Smooth muscle cell (in vitro differentiated cells): ENCODE data around the gene CYLD. TPM values are rescaled to one million over a fixed set of nuclear protein-coding genes. Genes with fewer than 3 reads are reported as not detected.

Experiments
- DNase-seq: peaks from one replicate; lab custom pipeline; 2025; ENCODE audit not compliant: unreplicated experiment; lab: John Stamatoyannopoulos, UW
- H2AFZ ChIP-seq: fragments of 200-600 bp; sonication (generic); 2 replicates; pipeline ENCODE4 v1.6.0; 2016; ENCODE audit warnings: antibody characterized with exemption, low read depth, mild to moderate bottlenecking
- H3F3A ChIP-seq: fragments of 200-600 bp; sonication (generic); 2 replicates; pipeline ENCODE4 v1.6.0; 2017; ENCODE audit warnings: antibody characterized with exemption, low read depth
- H3K27ac ChIP-seq: fragments of 200-600 bp; sonication (generic); 2 replicates; pipeline ENCODE4 v1.5.1; 2016; ENCODE audit warnings: low read depth, mild to moderate bottlenecking
- H3K27me3 ChIP-seq: fragments of 200-600 bp; sonication (generic); 2 replicates; pipeline ENCODE4 v1.6.1; 2016; ENCODE audit warnings: low read depth, mild to moderate bottlenecking
- H3K36me3 ChIP-seq: fragments of 200-600 bp; sonication (generic); 2 replicates; pipeline ENCODE4 v1.5.1; 2016; ENCODE audit warnings: low read depth
- H3K4me1 ChIP-seq: fragments of 200-600 bp; sonication (generic); 2 replicates; pipeline ENCODE4 v1.5.1; 2016; ENCODE audit warnings: low read depth
- H3K4me2 ChIP-seq: fragments of 200-600 bp; sonication (generic); 2 replicates; pipeline ENCODE4 v1.6.0; 2016; ENCODE audit warnings: mild to moderate bottlenecking
- H3K4me3 ChIP-seq: fragments of 200-600 bp; sonication (generic); 2 replicates; pipeline ENCODE4 v1.5.1; 2016; ENCODE audit warnings: mild to moderate bottlenecking
- H3K79me2 ChIP-seq: fragments of 200-600 bp; sonication (generic); 2 replicates; pipeline ENCODE4 v1.6.0; 2016; ENCODE audit warnings: low read depth, mild to moderate bottlenecking
- H3K9ac ChIP-seq: fragments of 200-600 bp; sonication (generic); 2 replicates; pipeline ENCODE4 v1.6.0; 2016; ENCODE audit warnings: low read depth
- H3K9me3 ChIP-seq: fragments of 200-600 bp; sonication (generic); replicated peaks from 2 replicates; pipeline ENCODE4 v1.5.1; 2016; ENCODE audit warnings: low read depth
- H4K20me1 ChIP-seq: fragments of 200-600 bp; sonication (generic); 2 replicates; pipeline ENCODE4 v1.6.0; 2016; ENCODE audit warnings: low read depth
- WGBS: methylation state at CpG from one replicate; pipeline ENCODE4 v1.1.7; 2016; ENCODE audit warnings: low lambda C conversion rate; 5-methylcytosine and 5-hydroxymethylcytosine counted together
- polyA plus RNA-seq: library from polyadenylated mRNA; unstranded; fragments of >200 nt; fragmentation: Nextera tagmentation; extraction: Ambion mirVana; gene quantifications from 2 replicates; pipeline ENCODE4 v1.2.1, GENCODE V29; 2016
- total RNA-seq: library from RNA; depleted of rRNA; stranded (reverse); fragments of >200 nt; gene quantifications from 2 replicates; pipeline ENCODE4 v1.2.3, GENCODE V29; 2014
- TF ChIP-seq, protein P1 (sequence below): fragments of 200-600 bp; sonication (generic); IDR thresholded peaks from 2 replicates; pipeline ENCODE4 v1.5.1; 2017; ENCODE audit warnings: borderline replicate concordance, mild to moderate bottlenecking, antibody characterized with exemption; ENCODE audit not compliant: insufficient read depth, poor library complexity, severe bottlenecking

CYLD gene
- total and polyA plus RNA-seq, 2 experiments from 2014 or later = 11.3 to 13.8 TPM

DNA sequence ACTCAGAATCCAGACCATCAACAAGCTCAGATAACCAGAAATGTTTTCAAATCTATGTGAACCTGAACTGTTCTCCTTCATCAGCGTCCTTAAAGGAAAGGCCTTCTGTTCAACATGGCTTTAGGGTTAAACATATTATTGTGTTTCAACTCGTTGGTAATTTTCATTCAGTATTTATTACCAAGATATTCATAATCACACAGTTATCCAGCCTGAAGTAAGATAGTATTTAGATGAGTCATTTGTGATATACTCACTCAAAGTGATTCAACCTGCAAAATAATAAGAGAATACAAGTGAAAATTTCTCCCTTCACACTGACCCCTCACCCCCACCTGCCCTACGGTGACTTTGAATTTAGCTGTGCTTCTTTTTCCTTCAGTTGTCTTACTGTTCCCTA is 3.0 kb downstream of the CYLD start:
- H3K79me2 ChIP-seq = no peaks in the 10 kb centered on the region

GRCh38 chr16:50745940-50746339 is 4.1 kb downstream of the CYLD start:
- no peaks in the 10 kb centered on the region for H3K9me3 ChIP-seq
- peaks cover 3% of the 10 kb centered on the region for H4K20me1 ChIP-seq
- H3K27ac ChIP-seq = no peak overlapping the region
- TF ChIP-seq, protein P1, sequence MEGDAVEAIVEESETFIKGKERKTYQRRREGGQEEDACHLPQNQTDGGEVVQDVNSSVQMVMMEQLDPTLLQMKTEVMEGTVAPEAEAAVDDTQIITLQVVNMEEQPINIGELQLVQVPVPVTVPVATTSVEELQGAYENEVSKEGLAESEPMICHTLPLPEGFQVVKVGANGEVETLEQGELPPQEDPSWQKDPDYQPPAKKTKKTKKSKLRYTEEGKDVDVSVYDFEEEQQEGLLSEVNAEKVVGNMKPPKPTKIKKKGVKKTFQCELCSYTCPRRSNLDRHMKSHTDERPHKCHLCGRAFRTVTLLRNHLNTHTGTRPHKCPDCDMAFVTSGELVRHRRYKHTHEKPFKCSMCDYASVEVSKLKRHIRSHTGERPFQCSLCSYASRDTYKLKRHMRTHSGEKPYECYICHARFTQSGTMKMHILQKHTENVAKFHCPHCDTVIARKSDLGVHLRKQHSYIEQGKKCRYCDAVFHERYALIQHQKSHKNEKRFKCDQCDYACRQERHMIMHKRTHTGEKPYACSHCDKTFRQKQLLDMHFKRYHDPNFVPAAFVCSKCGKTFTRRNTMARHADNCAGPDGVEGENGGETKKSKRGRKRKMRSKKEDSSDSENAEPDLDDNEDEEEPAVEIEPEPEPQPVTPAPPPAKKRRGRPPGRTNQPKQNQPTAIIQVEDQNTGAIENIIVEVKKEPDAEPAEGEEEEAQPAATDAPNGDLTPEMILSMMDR = no peak
- no peak overlapping the region for H3K4me2 ChIP-seq
- H3K79me2 ChIP-seq = no peaks in the 10 kb centered on the region
- H3K4me3 ChIP-seq = no peak overlapping the region
- H3K36me3 ChIP-seq = no peaks in the 10 kb centered on the region
- H3F3A ChIP-seq = no peaks in the 10 kb centered on the region
- no peak overlapping the region for H2AFZ ChIP-seq
- no peak for DNase-seq
- H3K27me3 ChIP-seq = no peaks in the 10 kb centered on the region
- no peak overlapping the region for H3K9ac ChIP-seq
- H3K4me1 ChIP-seq = peaks cover 3% of the 10 kb centered on the region
- 88% methylated on average over 4 of the region's 4 CpGs for WGBS

More for the DNA sequence above, 3.0 kb downstream of the CYLD start:
- 86% methylated on average over 3 of the region's 3 CpGs for WGBS
- H3K4me1 ChIP-seq = peaks cover 3% of the 10 kb centered on the region
- no peak overlapping the region for H3K4me3 ChIP-seq
- H3K27me3 ChIP-seq = no peaks in the 10 kb centered on the region
- no peak overlapping the region for H2AFZ ChIP-seq
- no peak overlapping the region for H3K4me2 ChIP-seq
- H3K27ac ChIP-seq = no peak overlapping the region
- no peaks in the 10 kb centered on the region for H3K9me3 ChIP-seq
- no peaks in the 10 kb centered on the region for H3F3A ChIP-seq
- no peaks in the 10 kb centered on the region for H3K36me3 ChIP-seq
- no peak overlapping the region for H3K9ac ChIP-seq
- no peak for DNase-seq
- H4K20me1 ChIP-seq = peaks cover 3% of the 10 kb centered on the region
- TF ChIP-seq, protein P1 = no peak

DNA sequence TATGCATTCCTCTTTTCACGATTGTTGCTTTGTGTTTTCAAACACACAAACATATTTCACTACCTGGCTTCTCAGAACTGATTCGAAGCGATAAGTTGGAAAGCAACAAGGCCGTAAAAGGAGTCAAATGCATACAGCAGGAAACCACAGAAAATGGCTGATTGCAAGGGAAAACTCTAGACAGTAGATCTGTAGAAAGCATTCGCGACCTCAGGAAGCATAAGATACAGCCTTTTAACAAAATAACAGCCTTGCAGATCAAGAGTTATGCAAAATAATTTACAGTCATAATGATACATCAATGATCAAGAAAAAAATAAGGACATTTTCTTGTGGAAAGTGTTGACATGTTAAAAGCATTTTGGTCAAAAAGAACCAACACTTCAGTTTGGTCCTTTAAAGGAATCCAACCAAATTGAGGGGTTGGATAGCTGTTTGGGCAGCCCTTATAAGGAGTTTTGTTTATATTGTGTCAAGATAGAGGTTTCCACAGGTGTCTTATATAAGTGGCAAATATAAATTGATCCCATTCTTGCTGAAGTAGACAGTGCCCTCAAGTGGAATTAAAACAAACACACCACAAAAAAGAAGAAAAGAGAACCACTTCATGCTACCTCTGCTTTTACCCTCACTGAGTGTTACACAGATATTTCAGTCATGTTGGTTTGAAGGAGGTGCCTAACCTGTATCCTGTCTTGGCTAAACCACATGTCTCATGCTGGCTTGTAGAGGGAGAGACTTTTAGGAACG is 5.5 kb downstream of the CYLD start:
- Histone ChIP-seq H3K36me3 (peaks cover under 1% of the 10 kb centered on the region), H3K4me1 (peaks cover 3% of the 10 kb centered on the region), H3K27me3 (no peaks in the 10 kb centered on the region), H3K4me3 (no peak overlapping the region), H3K4me2 (no peak overlapping the region), H3F3A (no peaks in the 10 kb centered on the region), H3K9me3 (no peaks in the 10 kb centered on the region), H3K27ac (no peak overlapping the region), H4K20me1 (peaks cover 3% of the 10 kb centered on the region), H3K79me2 (no peaks in the 10 kb centered on the region), H2AFZ (no peak overlapping the region), H3K9ac (no peak overlapping the region)
- 76% methylated on average over 7 of the region's 7 CpGs for WGBS
- DNase-seq = no peak
- TF ChIP-seq, protein P1 = no peak

DNA sequence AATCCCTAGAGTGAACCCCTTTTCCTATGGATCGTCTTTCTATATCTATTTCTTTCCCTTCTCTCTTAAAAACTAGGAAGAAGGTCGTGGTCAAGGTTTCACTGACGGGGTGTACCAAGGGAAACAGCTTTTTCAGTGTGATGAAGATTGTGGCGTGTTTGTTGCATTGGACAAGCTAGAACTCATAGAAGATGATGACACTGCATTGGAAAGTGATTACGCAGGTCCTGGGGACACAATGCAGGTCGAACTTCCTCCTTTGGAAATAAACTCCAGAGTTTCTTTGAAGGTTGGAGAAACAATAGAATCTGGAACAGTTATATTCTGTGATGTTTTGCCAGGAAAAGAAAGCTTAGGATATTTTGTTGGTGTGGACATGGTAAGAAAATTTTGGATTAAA is 9.6 kb downstream of the CYLD start:
- Histone ChIP-seq H3K36me3 (peaks cover 7% of the 10 kb centered on the region), H3K9me3 (no peaks in the 10 kb centered on the region), H3K27me3 (no peaks in the 10 kb centered on the region), H3K4me2 (no peak overlapping the region), H3K27ac (no peak overlapping the region), H2AFZ (no peak overlapping the region), H3K9ac (no peak overlapping the region), H3F3A (no peaks in the 10 kb centered on the region), H3K79me2 (no peaks in the 10 kb centered on the region), H3K4me1 (no peaks in the 10 kb centered on the region), H3K4me3 (no peak overlapping the region), H4K20me1 (peaks cover 3% of the 10 kb centered on the region)
- no peak for DNase-seq
- TF ChIP-seq, protein P1 = no peak
- WGBS = 93% methylated on average over 6 of the region's 6 CpGs
